ENCODE data around the gene FBLL1. TPM values are rescaled to one million over a fixed set of nuclear protein-coding genes. Genes with fewer than 3 reads are reported as not detected.

FBLL1 gene
- total and polyA plus RNA-seq, 10 of the 15 experiments (the other 5 are each of a cell fraction or from before 2014, with no cell fraction given) = 0.04 to 0.23 (median 0.15) TPM; not detected in 7

DNA sequence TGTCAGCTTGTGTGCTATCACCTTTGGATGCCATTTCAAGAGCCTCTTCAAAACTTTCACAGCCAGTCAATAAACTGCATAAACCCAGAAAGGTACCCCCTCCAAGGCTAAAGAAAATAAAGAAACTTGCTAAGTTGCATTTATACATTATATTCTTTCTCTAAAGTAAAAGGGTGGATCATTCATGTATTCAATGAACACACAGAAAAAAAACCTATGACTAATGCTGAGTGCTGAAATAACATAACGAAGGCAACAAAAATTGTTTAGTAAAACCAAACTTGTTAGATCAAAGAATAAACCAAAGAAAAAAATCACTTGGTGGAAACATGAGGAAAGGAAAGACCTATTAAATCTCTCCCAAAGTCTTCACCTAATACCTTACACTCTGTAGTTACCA lies 34.9 kb downstream of the FBLL1 start:
- ATAC-seq (no peak), DNase-seq (ENCODE audit: low read depth, low spot score) (no peak), FAIRE-seq (no peak)
- peaks cover 4% of the 10 kb centered on the region; the same call in 1 of the 2 replicates for H4K20me1 ChIP-seq (ENCODE audit: control insufficient read depth, insufficient read depth)
- no peak overlapping the region for H3K4me2 ChIP-seq (ENCODE audit: control insufficient read depth, insufficient read depth)
- peaks cover 0 to 43% of the 10 kb centered on the region in 2 experiments for H3K36me3 ChIP-seq (ENCODE audit: control insufficient read depth in 2 of 2, insufficient read depth in 2 of 2, low read length in 1 of 2)
- no peaks in the 10 kb centered on the region for H3K27me3 ChIP-seq (replicated peaks in 1 of 2; ENCODE audit: control insufficient read depth in 2 of 2, insufficient read depth in 2 of 2, low read length in 1 of 2)
- H2AFZ ChIP-seq (ENCODE audit: control insufficient read depth, low read depth, low read length) = no peak overlapping the region
- WGBS (ENCODE audit: insufficient coverage, insufficient replicate concordance, low lambda C conversion rate, missing lambda C conversion rate) = 100% methylated on average over 1 of the region's 1 CpG
- ChIA-PET CTCF (no interaction called here), SMC1A (ENCODE audit: uncharacterized antibody, unreplicated experiment) (no interaction called here), POLR2A (no interaction called here), RAD21 (ENCODE audit: unreplicated experiment) (no interaction called here)
- H3K9ac ChIP-seq (ENCODE audit: control insufficient read depth, insufficient read depth, low read length) = no peak overlapping the region
- no peaks in the 10 kb centered on the region for H3K9me3 ChIP-seq (replicated peaks; ENCODE audit: control insufficient read depth, insufficient read depth, low read length)
- no peak overlapping the region for H3K27ac ChIP-seq (ENCODE audit: control insufficient read depth, insufficient read depth)
- H3K4me1 ChIP-seq (ENCODE audit: control insufficient read depth, insufficient read depth, low read length) = no peaks in the 10 kb centered on the region
- peaks cover 16% of the 10 kb centered on the region for H3K79me2 ChIP-seq (ENCODE audit: control insufficient read depth, insufficient read depth, low read length)
- BruUV-seq (replicated peaks) = no TSS peak
- intact Hi-C loops (cut with micrococcal nuclease; ENCODE audit: unreplicated experiment) (no loop called here), in situ Hi-C loops (cut with MboI) (no loop called here)
- no peak overlapping the region for H3K4me3 ChIP-seq
- TF ChIP-seq NKRF (conservative IDR thresholded peaks at IDR 0.05) = no peak
- TF ChIP-seq, protein P1, sequence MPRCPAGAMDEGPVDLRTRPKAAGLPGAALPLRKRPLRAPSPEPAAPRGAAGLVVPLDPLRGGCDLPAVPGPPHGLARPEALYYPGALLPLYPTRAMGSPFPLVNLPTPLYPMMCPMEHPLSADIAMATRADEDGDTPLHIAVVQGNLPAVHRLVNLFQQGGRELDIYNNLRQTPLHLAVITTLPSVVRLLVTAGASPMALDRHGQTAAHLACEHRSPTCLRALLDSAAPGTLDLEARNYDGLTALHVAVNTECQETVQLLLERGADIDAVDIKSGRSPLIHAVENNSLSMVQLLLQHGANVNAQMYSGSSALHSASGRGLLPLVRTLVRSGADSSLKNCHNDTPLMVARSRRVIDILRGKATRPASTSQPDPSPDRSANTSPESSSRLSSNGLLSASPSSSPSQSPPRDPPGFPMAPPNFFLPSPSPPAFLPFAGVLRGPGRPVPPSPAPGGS (IDR thresholded peaks at IDR 0.05; ENCODE audit: borderline replicate concordance, insufficient read depth, low read depth, low read length, poor library complexity, severe bottlenecking) = no peak
- TF ChIP-seq SKIL (IDR thresholded peaks at IDR 0.05; ENCODE audit: low read depth, poor library complexity, severe bottlenecking) = no peak
- TF ChIP-seq HDGF (IDR thresholded peaks at IDR 0.05) = no peak
- no peak for TF ChIP-seq JUNB (IDR thresholded peaks at IDR 0.05)
- no peak for TF ChIP-seq TCF3 (IDR thresholded peaks at IDR 0.05; ENCODE audit: borderline replicate concordance, insufficient read depth, low read depth, low read length)
- TF ChIP-seq CBX5 (IDR thresholded peaks at IDR 0.05; ENCODE audit: low read depth) = no peak
- no peak for TF ChIP-seq LARP7 (IDR thresholded peaks at IDR 0.05)
- TF ChIP-seq PBX3 (IDR thresholded peaks at IDR 0.05; ENCODE audit: insufficient replicate concordance, low read depth, low read length) = no peak
- TF ChIP-seq BCLAF1 (IDR thresholded peaks at IDR 0.05) = no peak
- no peak for TF ChIP-seq USF1 (IDR thresholded peaks at IDR 0.05; ENCODE audit: borderline replicate concordance, extremely low read length, insufficient read depth, low read depth, low read length)
